Liver (tissue), 9 donors: ENCODE measurements around the gene CAMK1D. TPM values are rescaled to one million over a fixed set of nuclear protein-coding genes. Genes with fewer than 3 reads are reported as not detected.

Experiments
- DNase-seq: peaks from one replicate; pipeline ENCODE4 v3.0.0-alpha.2; 2017; ENCODE audit warnings: low spot score
- H3K27ac ChIP-seq, 2 donors: one replicate each; pipeline ENCODE4 v1.7.0; 2013; ENCODE audit warnings: inconsistent platforms in 2 of 2, low read length in 2 of 2, control low read depth in 1 of 2, low read depth in 1 of 2, mild to moderate bottlenecking in 1 of 2
- H3K27me3 ChIP-seq, 4 donors: one replicate each; pipeline versions ENCODE4 v1.6.1 to v1.7.0; 2013; ENCODE audit warnings: low read length in 3 of 4, inconsistent platforms in 1 of 4, mild to moderate bottlenecking in 1 of 4, moderate library complexity in 1 of 4; ENCODE audit not compliant: control insufficient read depth in 4 of 4, insufficient read depth in 4 of 4
- H3K36me3 ChIP-seq, 4 donors: one replicate each; pipeline versions ENCODE4 v1.6.1 to v1.7.0; 2013; ENCODE audit warnings: low read length in 3 of 4, mild to moderate bottlenecking in 3 of 4, low read depth in 1 of 4, moderate library complexity in 1 of 4; ENCODE audit not compliant: control insufficient read depth in 4 of 4, insufficient read depth in 3 of 4
- H3K4me1 ChIP-seq, 4 donors: one replicate each; pipeline versions ENCODE4 v1.6.1 to v1.7.0; 2013; ENCODE audit warnings: low read length in 3 of 4, mild to moderate bottlenecking in 3 of 4, moderate library complexity in 1 of 4; ENCODE audit not compliant: control insufficient read depth in 4 of 4, insufficient read depth in 4 of 4
- H3K4me3 ChIP-seq, 3 donors: one replicate each; pipeline versions ENCODE4 v1.6.1 to v1.7.0; 2013; ENCODE audit warnings: low read length in 3 of 3, control low read depth in 1 of 3, low read depth in 1 of 3, mild to moderate bottlenecking in 1 of 3
- H3K9ac ChIP-seq, 2 donors: one replicate each; pipeline ENCODE4 v1.7.0; 2013; ENCODE audit warnings: low read length in 2 of 2, mild to moderate bottlenecking in 2 of 2, moderate library complexity in 2 of 2, control low read depth in 1 of 2, low read depth in 1 of 2
- H3K9me3 ChIP-seq, 4 donors: one replicate each; pipeline versions ENCODE4 v1.6.1 to v1.7.0; 2013; ENCODE audit warnings: low read length in 3 of 4; ENCODE audit not compliant: control insufficient read depth in 4 of 4
- ATF3 ChIP-seq: IDR thresholded peaks from 2 replicates; pipeline ENCODE4 v1.6.1; 2016; ENCODE audit warnings: antibody characterized with exemption
- EGR1 ChIP-seq, 2 donors: IDR thresholded peaks; 2 replicates each; pipeline ENCODE4 v1.6.1; 2016 to 2018; ENCODE audit warnings: antibody characterized with exemption in 2 of 2, low read depth in 2 of 2
- FOXA1 ChIP-seq: IDR thresholded peaks from 2 replicates; pipeline ENCODE4 v1.6.1; 2016; ENCODE audit warnings: antibody characterized with exemption
- FOXA2 ChIP-seq: IDR thresholded peaks from 2 replicates; pipeline ENCODE4 v1.6.1; 2016; ENCODE audit warnings: antibody characterized with exemption
- GABPA ChIP-seq, 2 donors: IDR thresholded peaks in 1 of 2; conservative IDR thresholded peaks in 1 of 2; 2 replicates each; pipeline ENCODE4 v1.6.1; 2016; ENCODE audit warnings: antibody characterized with exemption in 2 of 2, mild to moderate bottlenecking in 1 of 2, moderate library complexity in 1 of 2
- HNF4A ChIP-seq, 2 donors: conservative IDR thresholded peaks; 2 replicates each; pipeline ENCODE4 v1.6.1; 2016; ENCODE audit warnings: antibody characterized with exemption in 2 of 2, mild to moderate bottlenecking in 2 of 2
- HNF4G ChIP-seq: IDR thresholded peaks from 2 replicates; pipeline ENCODE4 v1.6.1; 2016; ENCODE audit warnings: antibody characterized with exemption
- JUND ChIP-seq, 2 donors: IDR thresholded peaks; 2 replicates each; pipeline ENCODE4 v1.6.1; 2016; ENCODE audit warnings: antibody characterized with exemption in 2 of 2
- NR2F2 ChIP-seq: IDR thresholded peaks from 2 replicates; pipeline ENCODE4 v1.6.1; 2016; ENCODE audit warnings: antibody characterized with exemption
- RAD21 ChIP-seq, 2 donors: IDR thresholded peaks; 2 replicates each; pipeline ENCODE4 v1.6.1; 2016; ENCODE audit warnings: antibody characterized with exemption in 2 of 2, mild to moderate bottlenecking in 2 of 2
- RXRA ChIP-seq, 2 donors: IDR thresholded peaks; 2 replicates each; pipeline ENCODE4 v1.6.1; 2017 to 2018; ENCODE audit warnings: antibody characterized with exemption in 2 of 2, mild to moderate bottlenecking in 1 of 2
- SP1 ChIP-seq: IDR thresholded peaks from 2 replicates; pipeline ENCODE4 v1.6.1; 2018; ENCODE audit warnings: antibody characterized with exemption, mild to moderate bottlenecking
- TAF1 ChIP-seq: conservative IDR thresholded peaks from 2 replicates; pipeline ENCODE4 v1.6.1; 2016; ENCODE audit warnings: antibody characterized with exemption, mild to moderate bottlenecking
- YY1 ChIP-seq: IDR thresholded peaks from 2 replicates; pipeline ENCODE4 v1.6.1; 2016; ENCODE audit warnings: antibody characterized with exemption, mild to moderate bottlenecking
- ZBTB33 ChIP-seq: IDR thresholded peaks from 2 replicates; pipeline ENCODE4 v1.6.1; 2016; ENCODE audit warnings: antibody characterized with exemption
- WGBS: extraction: QIAGEN DNeasy Blood & Tissue Kit; methylation state at CpG from one replicate; pipeline ENCODE4 v1.1.7; 2013; 5-methylcytosine and 5-hydroxymethylcytosine counted together
- polyA plus RNA-seq, 2 donors: library from polyadenylated mRNA; stranded (reverse) in 1 of 2; unstranded in 1 of 2; fragments of 200-250 nt in 1 of 2; fragments of >200 nt in 1 of 2; fragmentation: Nextera tagmentation in 1 of 2; extraction: Ambion mirVana in 1 of 2; gene quantifications; one replicate each; pipeline versions ENCODE4 v1.2.1 to v1.2.3, GENCODE V29; 2013 to 2015
- total RNA-seq, 2 donors: library from RNA; depleted of rRNA; stranded (reverse); fragments of >200 nt; gene quantifications; one replicate each; pipeline ENCODE4 v1.2.3, GENCODE V29; 2014
- TF ChIP-seq, protein P1 (sequence below): IDR thresholded peaks from 2 replicates; pipeline ENCODE4 v1.6.1; 2016; ENCODE audit warnings: antibody characterized with exemption, mild to moderate bottlenecking
- TF ChIP-seq, protein P2 (sequence below): IDR thresholded peaks from 2 replicates; pipeline ENCODE4 v1.6.1; 2016; ENCODE audit warnings: antibody characterized with exemption
- donor health status: healthy.
- donor health status: healthy.
- donor health status: healthy.
- donor health status: healthy.
- donor health status: healthy.

The CAMK1D gene
- total and polyA plus RNA-seq, 4 donors, result 2.7 to 10.1 (median 4.2) TPM

- Histone ChIP-seq H3K27ac (no peak overlapping the region), H3K36me3 (no peaks in the 10 kb centered on the region), H3K4me1 (peaks cover 0 to 2% (median 0%) of the 10 kb centered on the region in 4 donors), H3K9ac (no peak overlapping the region), H3K4me3 (no peak overlapping the region), H3K9me3 (no peaks in the 10 kb centered on the region), H3K27me3 (no peaks in the 10 kb centered on the region)
- 98% methylated on average over 12 of the region's 12 CpGs for WGBS
- TF ChIP-seq ZBTB33 (no peak), RXRA (IDR thresholded peaks at IDR 0.05) (no peak), SP1 (no peak), ATF3 (no peak), TAF1 (no peak), GABPA (IDR thresholded peaks at IDR 0.05 in 1 of 2, conservative IDR thresholded peaks at IDR 0.05 in 1 of 2) (no peak), HNF4G (no peak), EGR1 (IDR thresholded peaks at IDR 0.05; ENCODE audit: low read depth in 2 of 2) (no peak), FOXA2 (no peak), FOXA1 (no peak), NR2F2 (no peak), RAD21 (IDR thresholded peaks at IDR 0.05) (no peak), JUND (IDR thresholded peaks at IDR 0.05) (no peak), HNF4A (conservative IDR thresholded peaks at IDR 0.05) (no peak), YY1 (no peak)
- TF ChIP-seq, protein P1, sequence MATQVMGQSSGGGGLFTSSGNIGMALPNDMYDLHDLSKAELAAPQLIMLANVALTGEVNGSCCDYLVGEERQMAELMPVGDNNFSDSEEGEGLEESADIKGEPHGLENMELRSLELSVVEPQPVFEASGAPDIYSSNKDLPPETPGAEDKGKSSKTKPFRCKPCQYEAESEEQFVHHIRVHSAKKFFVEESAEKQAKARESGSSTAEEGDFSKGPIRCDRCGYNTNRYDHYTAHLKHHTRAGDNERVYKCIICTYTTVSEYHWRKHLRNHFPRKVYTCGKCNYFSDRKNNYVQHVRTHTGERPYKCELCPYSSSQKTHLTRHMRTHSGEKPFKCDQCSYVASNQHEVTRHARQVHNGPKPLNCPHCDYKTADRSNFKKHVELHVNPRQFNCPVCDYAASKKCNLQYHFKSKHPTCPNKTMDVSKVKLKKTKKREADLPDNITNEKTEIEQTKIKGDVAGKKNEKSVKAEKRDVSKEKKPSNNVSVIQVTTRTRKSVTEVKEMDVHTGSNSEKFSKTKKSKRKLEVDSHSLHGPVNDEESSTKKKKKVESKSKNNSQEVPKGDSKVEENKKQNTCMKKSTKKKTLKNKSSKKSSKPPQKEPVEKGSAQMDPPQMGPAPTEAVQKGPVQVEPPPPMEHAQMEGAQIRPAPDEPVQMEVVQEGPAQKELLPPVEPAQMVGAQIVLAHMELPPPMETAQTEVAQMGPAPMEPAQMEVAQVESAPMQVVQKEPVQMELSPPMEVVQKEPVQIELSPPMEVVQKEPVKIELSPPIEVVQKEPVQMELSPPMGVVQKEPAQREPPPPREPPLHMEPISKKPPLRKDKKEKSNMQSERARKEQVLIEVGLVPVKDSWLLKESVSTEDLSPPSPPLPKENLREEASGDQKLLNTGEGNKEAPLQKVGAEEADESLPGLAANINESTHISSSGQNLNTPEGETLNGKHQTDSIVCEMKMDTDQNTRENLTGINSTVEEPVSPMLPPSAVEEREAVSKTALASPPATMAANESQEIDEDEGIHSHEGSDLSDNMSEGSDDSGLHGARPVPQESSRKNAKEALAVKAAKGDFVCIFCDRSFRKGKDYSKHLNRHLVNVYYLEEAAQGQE, result no peak
- DNase-seq, result no peak
Observed at GRCh38 chr10:12376211-12376610, 26.9 kb downstream of the CAMK1D start.

GRCh38 chr10:12377658-12378290 lies 28.4 kb downstream of the CAMK1D start:
- Histone ChIP-seq H3K27ac (no peak overlapping the region), H3K27me3 (no peaks in the 10 kb centered on the region), H3K36me3 (no peaks in the 10 kb centered on the region), H3K4me3 (no peak overlapping the region), H3K9me3 (no peaks in the 10 kb centered on the region), H3K4me1 (peaks cover 0 to 2% (median 0%) of the 10 kb centered on the region in 4 donors), H3K9ac (no peak overlapping the region)
- no peak for DNase-seq
- 89% methylated on average over 7 of the region's 7 CpGs for WGBS
- no peak for TF ChIP-seq HNF4A (conservative IDR thresholded peaks at IDR 0.05)
- TF ChIP-seq ZBTB33, result no peak
- TF ChIP-seq SP1, result no peak
- no peak for TF ChIP-seq GABPA (IDR thresholded peaks at IDR 0.05 in 1 of 2, conservative IDR thresholded peaks at IDR 0.05 in 1 of 2)
- TF ChIP-seq TAF1, result no peak
- TF ChIP-seq, protein P2, sequence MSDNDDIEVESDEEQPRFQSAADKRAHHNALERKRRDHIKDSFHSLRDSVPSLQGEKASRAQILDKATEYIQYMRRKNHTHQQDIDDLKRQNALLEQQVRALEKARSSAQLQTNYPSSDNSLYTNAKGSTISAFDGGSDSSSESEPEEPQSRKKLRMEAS, result no peak
- TF ChIP-seq ATF3, result no peak
- TF ChIP-seq HNF4G, result no peak
- no peak for TF ChIP-seq FOXA1
- no peak for TF ChIP-seq RXRA (IDR thresholded peaks at IDR 0.05)
- no peak for TF ChIP-seq YY1
- TF ChIP-seq JUND (IDR thresholded peaks at IDR 0.05), result no peak
